HCT116 (cell line): ENCODE measurements around the gene NAT10.

Experiments
- CTCF ChIP-seq, 3 experiments: fragments of 200-600 bp in 1 of 3; sonication (generic) in 1 of 3; IDR thresholded peaks in 2 of 3; conservative IDR thresholded peaks in 1 of 3; 2 replicates each; pipeline ENCODE4 v1.5.1; 2012 to 2017; ENCODE audit warnings: low read depth in 2 of 3, low read length in 2 of 3, antibody characterized with exemption in 1 of 3, borderline replicate concordance in 1 of 3, control low read depth in 1 of 3, mild to moderate bottlenecking in 1 of 3, mixed read lengths in 1 of 3, mixed run types in 1 of 3, moderate library complexity in 1 of 3; ENCODE audit not compliant: insufficient read depth in 1 of 3
- EGR1 ChIP-seq: IDR thresholded peaks from 2 replicates; pipeline ENCODE4 v1.6.1; 2012; ENCODE audit warnings: low read depth
- SIN3A ChIP-seq: IDR thresholded peaks from 2 replicates; pipeline ENCODE4 v1.6.1; 2012; ENCODE audit warnings: low read depth
- ZBTB33 ChIP-seq: IDR thresholded peaks from 2 replicates; pipeline ENCODE4 v1.6.1; 2011; ENCODE audit warnings: mild to moderate bottlenecking, low read length, moderate library complexity; ENCODE audit not compliant: insufficient replicate concordance; ENCODE audit errors: extremely low read depth

DNA sequence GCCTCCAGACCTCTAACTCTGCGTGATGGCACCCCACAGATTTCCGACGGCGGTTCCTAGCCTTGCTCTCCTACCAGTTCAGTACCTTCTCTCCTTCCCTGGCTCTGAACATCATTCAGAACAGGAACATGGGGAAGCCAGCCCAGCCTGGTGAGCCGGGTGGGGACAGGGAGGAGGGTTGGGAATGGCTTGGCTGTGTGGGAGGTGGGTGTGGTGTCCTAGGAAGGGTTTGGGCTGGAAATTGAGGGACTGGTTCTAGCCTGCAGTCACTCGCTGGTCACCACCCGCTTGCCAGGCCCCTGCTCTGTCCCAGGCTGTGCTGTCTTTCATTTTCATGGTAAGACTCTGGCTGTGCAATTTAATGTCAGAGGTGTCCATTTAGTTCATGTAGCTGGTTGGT is 33.9 kb downstream of the NAT10 start:
- no peak for TF ChIP-seq EGR1
- no peak for TF ChIP-seq SIN3A
- no peak for TF ChIP-seq CTCF (IDR thresholded peaks at IDR 0.05 in 2 of 3, conservative IDR thresholded peaks at IDR 0.05 in 1 of 3; ENCODE audit: borderline replicate concordance in 1 of 3, insufficient read depth in 1 of 3, low read depth in 2 of 3, low read length in 2 of 3)
- no peak for TF ChIP-seq ZBTB33
